H9 (cell line): ENCODE measurements around the gene CREB5. TPM values are rescaled to one million over a fixed set of nuclear protein-coding genes. Genes with fewer than 3 reads are reported as not detected.

Experiments
- DNase-seq: peaks from one replicate; pipeline ENCODE4 v3.0.0-alpha.2; 2017
- H2AFZ ChIP-seq: one replicate; pipeline ENCODE4 v1.6.1; 2013; ENCODE audit warnings: mild to moderate bottlenecking, low read length, control low read depth, moderate library complexity
- H2AK5ac ChIP-seq: 2 replicates; pipeline ENCODE4 v1.6.1; 2013; ENCODE audit warnings: low read length, control low read depth, mixed read lengths; ENCODE audit not compliant: insufficient read length
- H2BK120ac ChIP-seq: one replicate; pipeline ENCODE4 v1.6.1; 2013; ENCODE audit warnings: low read depth, mild to moderate bottlenecking, low read length, control low read depth, inconsistent platforms; ENCODE audit not compliant: poor library complexity, severe bottlenecking
- H2BK12ac ChIP-seq: 2 replicates; pipeline ENCODE4 v1.6.1; 2013; ENCODE audit warnings: low read length, control low read depth, mixed read lengths, low read depth; ENCODE audit not compliant: insufficient read length
- H2BK15ac ChIP-seq: 2 replicates; pipeline ENCODE4 v1.6.1; 2013; ENCODE audit warnings: low read depth, low read length, control low read depth
- H2BK20ac ChIP-seq: one replicate; pipeline ENCODE4 v1.6.1; 2013; ENCODE audit warnings: low read depth, mild to moderate bottlenecking, low read length, control low read depth, inconsistent platforms; ENCODE audit not compliant: poor library complexity, severe bottlenecking
- H2BK5ac ChIP-seq: 2 replicates; pipeline ENCODE4 v1.6.1; 2013; ENCODE audit warnings: low read length, control low read depth, mixed read lengths; ENCODE audit not compliant: insufficient read length
- H3K14ac ChIP-seq: 2 replicates; pipeline ENCODE4 v1.6.1; 2013; ENCODE audit warnings: low read length, control low read depth; ENCODE audit not compliant: insufficient read depth
- H3K18ac ChIP-seq: 2 replicates; pipeline ENCODE4 v1.6.1; 2013; ENCODE audit warnings: low read depth, mild to moderate bottlenecking, mixed read lengths, low read length, control low read depth; ENCODE audit not compliant: insufficient read length
- H3K23ac ChIP-seq: 2 replicates; pipeline ENCODE4 v1.6.1; 2013; ENCODE audit warnings: low read length, control low read depth, mixed read lengths, low read depth; ENCODE audit not compliant: insufficient read length
- H3K23me2 ChIP-seq: 2 replicates; pipeline ENCODE4 v1.6.1; 2013; ENCODE audit warnings: low read depth, mild to moderate bottlenecking, mixed read lengths, low read length, control low read depth; ENCODE audit not compliant: insufficient read length, poor library complexity, severe bottlenecking
- H3K27ac ChIP-seq: 2 replicates; pipeline ENCODE4 v1.5.1; 2013; ENCODE audit warnings: low read length, control low read depth, mixed read lengths, low read depth; ENCODE audit not compliant: insufficient read length
- H3K27me3 ChIP-seq: 2 replicates; pipeline ENCODE4 v1.6.1; 2013; ENCODE audit warnings: low read length, control low read depth, inconsistent platforms; ENCODE audit not compliant: insufficient read depth
- H3K4ac ChIP-seq: 2 replicates; pipeline ENCODE4 v1.6.1; 2013; ENCODE audit warnings: low read depth, mild to moderate bottlenecking, control low read depth, inconsistent platforms, low read length, moderate library complexity
- H3K4me1 ChIP-seq: 2 replicates; pipeline ENCODE4 v1.6.1; 2013; ENCODE audit warnings: low read length, control low read depth, inconsistent platforms; ENCODE audit not compliant: insufficient read depth
- H3K4me2 ChIP-seq: 2 replicates; pipeline ENCODE4 v1.6.1; 2013; ENCODE audit warnings: low read length, control low read depth, mixed read lengths; ENCODE audit not compliant: insufficient read length, insufficient read depth
- H3K56ac ChIP-seq: 2 replicates; pipeline ENCODE4 v1.6.1; 2013; ENCODE audit warnings: low read depth, mild to moderate bottlenecking, mixed read lengths, low read length, control low read depth; ENCODE audit not compliant: insufficient read length
- H3K79me1 ChIP-seq: 2 replicates; pipeline ENCODE4 v1.6.1; 2013; ENCODE audit warnings: low read depth, mild to moderate bottlenecking, moderate library complexity, low read length, control low read depth, inconsistent platforms; ENCODE audit not compliant: insufficient read depth, poor library complexity, severe bottlenecking
- H3K79me2 ChIP-seq: 2 replicates; pipeline ENCODE4 v1.6.1; 2013; ENCODE audit warnings: low read length, control low read depth, inconsistent platforms; ENCODE audit not compliant: insufficient read depth
- H3K9ac ChIP-seq: 2 replicates; pipeline ENCODE4 v1.6.1; 2013; ENCODE audit warnings: low read length, control low read depth, mixed read lengths; ENCODE audit not compliant: insufficient read length; ENCODE audit errors: extremely low read depth
- H3K9me3 ChIP-seq: one replicate; pipeline ENCODE4 v1.6.1; 2013; ENCODE audit warnings: low read depth, low read length, inconsistent platforms; ENCODE audit not compliant: control insufficient read depth
- H3T11ph ChIP-seq: one replicate; pipeline ENCODE4 v1.6.1; 2013; ENCODE audit warnings: mild to moderate bottlenecking, low read length, control low read depth, inconsistent platforms
- H4K20me1 ChIP-seq: one replicate; pipeline ENCODE4 v1.6.1; 2013; ENCODE audit not compliant: control insufficient read depth, insufficient read length, insufficient read depth
- H4K5ac ChIP-seq: 2 replicates; pipeline ENCODE4 v1.6.1; 2013; ENCODE audit warnings: low read depth, mild to moderate bottlenecking, mixed read lengths, low read length, control low read depth; ENCODE audit not compliant: insufficient read length
- H4K8ac ChIP-seq: replicated peaks from 2 replicates; pipeline ENCODE4 v1.6.1; 2013; ENCODE audit warnings: low read length, control low read depth, mixed read lengths, low read depth; ENCODE audit not compliant: insufficient read length
- H4K91ac ChIP-seq: 2 replicates; pipeline ENCODE4 v1.6.1; 2013; ENCODE audit warnings: low read depth, mild to moderate bottlenecking, moderate library complexity, mixed read lengths, low read length, control low read depth; ENCODE audit not compliant: insufficient read length
- H3K27ac Mint-ChIP-seq, 3 experiments: 2 replicates in 2 of 3; 3 replicates in 1 of 3; pipeline ENCODE4 v1.8.0; 2020 to 2021; ENCODE audit warnings: mixed read lengths in 3 of 3, mild to moderate bottlenecking in 1 of 3, moderate library complexity in 1 of 3
- H3K27me3 Mint-ChIP-seq: 2 replicates; pipeline ENCODE4 v1.8.0; 2021; ENCODE audit warnings: low read depth, mild to moderate bottlenecking, moderate library complexity, mixed read lengths
- H3K36me3 Mint-ChIP-seq, 3 experiments: 2 replicates in 2 of 3; 3 replicates in 1 of 3; pipeline ENCODE4 v1.8.0; 2020 to 2021; ENCODE audit warnings: low read depth in 3 of 3, mixed read lengths in 3 of 3; ENCODE audit not compliant: insufficient read depth in 1 of 3
- H3K4me1 Mint-ChIP-seq, 2 experiments: 2 replicates each; pipeline ENCODE4 v1.8.0; 2020; ENCODE audit warnings: mixed read lengths in 2 of 2
- H3K4me3 Mint-ChIP-seq, 2 experiments: 2 replicates in 1 of 2; 3 replicates in 1 of 2; pipeline ENCODE4 v1.8.0; 2020 to 2021; ENCODE audit warnings: mild to moderate bottlenecking in 2 of 2, mixed read lengths in 2 of 2, moderate library complexity in 1 of 2
- H3K9me3 Mint-ChIP-seq, 2 experiments: 2 replicates in 1 of 2; 3 replicates in 1 of 2; pipeline ENCODE4 v1.8.0; 2020; ENCODE audit warnings: mild to moderate bottlenecking in 2 of 2, mixed read lengths in 2 of 2, moderate library complexity in 1 of 2
- CTCF ChIP-seq: fragments of 200-600 bp; sonication (generic); conservative IDR thresholded peaks from 3 replicates; pipeline ENCODE4 v1.8.0; 2021; ENCODE audit warnings: antibody characterized with exemption, mild to moderate bottlenecking
- WGBS: extraction: QIAGEN DNeasy Blood & Tissue Kit; methylation state at CpG from one replicate; pipeline ENCODE4 v1.1.7; 2013; ENCODE audit warnings: missing lambda C conversion rate, low lambda C conversion rate, mixed read lengths; ENCODE audit not compliant: insufficient read length; ENCODE audit errors: extremely low coverage; 5-methylcytosine and 5-hydroxymethylcytosine counted together
- total RNA-seq: library from RNA; stranded (reverse); gene quantifications from 2 replicates; pipeline ENCODE4 v1.2.1, GENCODE V29; 2021

Gene CREB5
- total RNA-seq, 1 experiment from 2014 or later: 4.0 TPM

GRCh38 chr7:28739826-28740225 is 327.5 kb downstream of the CREB5 start:
- Histone ChIP-seq H3K4me2 (no peak overlapping the region), H3K14ac (no peak overlapping the region), H4K5ac (no peak overlapping the region), H3K27ac (no peak overlapping the region), H3K9me3 (no peaks in the 10 kb centered on the region), H2AFZ (no peak overlapping the region), H2BK12ac (no peak overlapping the region), H3K4me1 (no peaks in the 10 kb centered on the region), H2BK20ac (no peak overlapping the region), H3K4ac (no peak overlapping the region), H2BK5ac (no peak overlapping the region), H3K27me3 (no peaks in the 10 kb centered on the region), H3K23ac (no peak overlapping the region), H4K8ac (no peak overlapping the region), H4K91ac (no peak overlapping the region), H3K18ac (no peak overlapping the region), H2BK15ac (no peak overlapping the region), H2BK120ac (no peak overlapping the region), H3K79me2 (no peaks in the 10 kb centered on the region), H3T11ph (no peak overlapping the region), H3K23me2 (no peaks in the 10 kb centered on the region), H3K79me1 (no peaks in the 10 kb centered on the region), H3K9ac (no peak overlapping the region), H4K20me1 (no peaks in the 10 kb centered on the region), H3K56ac (no peak overlapping the region), H2AK5ac (no peak overlapping the region)
- peak overlapping the region in 2 of 3 experiments; percentile 2 to 94; a peak in 3 of 7 replicates for H3K27ac Mint-ChIP-seq
- H3K4me1 Mint-ChIP-seq: peaks cover 28 to 29% of the 10 kb centered on the region in 2 experiments
- no peak for DNase-seq
- WGBS: no CpG with 5 or more reads among the region's 5 CpGs
- TF ChIP-seq CTCF: no peak
- H3K27me3 Mint-ChIP-seq: no peaks in the 10 kb centered on the region
- H3K4me3 Mint-ChIP-seq: peak overlapping the region; percentile 6 to 12; a peak in 3 of 5 replicates
- H3K36me3 Mint-ChIP-seq: peaks cover 0 to 4% (median 3%) of the 10 kb centered on the region in 3 experiments; a peak in 2 of 7 replicates
- no peaks in the 10 kb centered on the region for H3K9me3 Mint-ChIP-seq
